ENCODE results near the gene SIRPG. TPM values are rescaled to one million over a fixed set of nuclear protein-coding genes. Genes with fewer than 3 reads are reported as not detected.
"Not testable (repeated sequence)": the region's sequence is repeated elsewhere in the genome, so short reads cannot be mapped to it uniquely, and the experiment has no call there.

The SIRPG gene
- 1 to 10 TPM in 1 of 9 donors, under 1 TPM in 5, not detected in 3; 0.25 to 2.0 (median 0.47) TPM for total RNA-seq
- 1 to 10 TPM in 1 of 3 donors, under 1 TPM in 2; 0.35 to 1.0 (median 0.77) TPM for polyA plus RNA-seq
- long read RNA-seq, donor 1: 0 reads
- long read RNA-seq, donor 2: 0 reads
- long read RNA-seq, donor 3: 0 reads
- long read RNA-seq, donor 4, partial matches to known transcripts: 0 of 2 reads
- long read RNA-seq, donor 4, other reads (novel, unspliced or antisense): 1 of 2 reads
- long read RNA-seq, donor 5: 0 reads
- long read RNA-seq, donor 6: 0 reads
- long read RNA-seq, donor 7: 0 reads
- long read RNA-seq, donor 8: 0 reads
- long read RNA-seq, donor 9: 0 reads
- long read RNA-seq, donor 10: 0 reads

- H3K27ac ChIP-seq: no peak within 1 kb of the TSS
- 56 to 79% (median 65%) methylated on average over 4 to 5 of the region's 5 CpGs for WGBS, 4 donors
- TF ChIP-seq CTCF (IDR thresholded peaks at IDR 0.05) (no peak), POLR2A (IDR thresholded peaks at IDR 0.05) (no peak)
- H3K36me3 ChIP-seq (replicated peaks in 1 of 2): no peaks in the 10 kb centered on the region
- intact Hi-C loops (cut with DNase I): no loop called here
- peaks cover 18% of the 10 kb centered on the region for H3K27me3 ChIP-seq
- no peak for DNase-seq
- H3K4me3 ChIP-seq: no peak within 1 kb of the TSS
- H3K9me3 ChIP-seq (replicated peaks in 1 of 3): no peaks in the 10 kb centered on the region
- no peaks in the 10 kb centered on the region for H3K4me1 ChIP-seq (replicated peaks in 1 of 2)
Observed at GRCh38 chr20:1657556-1658334, at the start of gene SIRPG. TSS of gene SIRPG (minus strand) at chr20:1657779. CDS start at chr20:1657714, 65 bp downstream.

- H3K27me3 ChIP-seq; H3K9me3 ChIP-seq (replicated peaks in 1 of 3); H3K36me3 ChIP-seq (replicated peaks in 1 of 2); intact Hi-C loops (cut with DNase I); H3K4me3 ChIP-seq; H3K4me1 ChIP-seq (replicated peaks in 1 of 2); H3K27ac ChIP-seq; DNase-seq: not testable (repeated sequence)
- WGBS, 4 donors: 76 to 81% (median 79%) methylated on average over 12 to 13 of the region's 13 CpGs
Observed at GRCh38 chr20:1706887-1707286, 49.3 kb upstream of the SIRPG start.

- Histone ChIP-seq H3K27me3 (no peaks in the 10 kb centered on the region), H3K4me3 (no peak overlapping the region), H3K36me3 (replicated peaks in 1 of 2) (no peaks in the 10 kb centered on the region), H3K4me1 (replicated peaks in 1 of 2) (no peaks in the 10 kb centered on the region), H3K9me3 (replicated peaks in 1 of 3) (no peaks in the 10 kb centered on the region), H3K27ac (no peak overlapping the region)
- no peak for DNase-seq
- TF ChIP-seq POLR2A (IDR thresholded peaks at IDR 0.05): no peak
- no peak for TF ChIP-seq CTCF (IDR thresholded peaks at IDR 0.05)
- WGBS, 4 donors: 54 to 73% (median 60%) methylated on average over 1 of the region's 1 CpG
- intact Hi-C loops (cut with DNase I): no loop called here
Observed at GRCh38 chr20:1706079-1706478, 48.5 kb upstream of the SIRPG start.

- Histone ChIP-seq H3K4me1 (replicated peaks in 1 of 2) (no peaks in the 10 kb centered on the region), H3K27ac (no peak overlapping the region), H3K27me3 (no peaks in the 10 kb centered on the region), H3K9me3 (replicated peaks in 1 of 3) (no peaks in the 10 kb centered on the region), H3K4me3 (no peak overlapping the region), H3K36me3 (replicated peaks in 1 of 2) (no peaks in the 10 kb centered on the region)
- DNase-seq: no peak
- intact Hi-C loops (cut with DNase I): no loop called here
- TF ChIP-seq CTCF (IDR thresholded peaks at IDR 0.05): no peak
- TF ChIP-seq POLR2A (IDR thresholded peaks at IDR 0.05): no peak
- 45 to 69% (median 50%) methylated on average over 2 of the region's 2 CpGs for WGBS, 4 donors
Observed at GRCh38 chr20:1702855-1703254, 45.3 kb upstream of the SIRPG start.

Data from adrenal gland (tissue), 19 donors.